ENCODE data around the gene NDUFA8.

NDUFA8 gene

GRCh38 chr9:122183501-122183900 lies 23.9 kb upstream of the NDUFA8 start:
- DNase-seq, result no peak

- no peak for DNase-seq
Measured at GRCh38 chr9:122180633-122181032, 21.1 kb upstream of the NDUFA8 start.

GRCh38 chr9:122179690-122180074 lies 20.1 kb upstream of the NDUFA8 start:
- DNase-seq, result no peak

GRCh38 chr9:122179054-122179689 lies 19.6 kb upstream of the NDUFA8 start:
- DNase-seq, result no peak

- no peak for DNase-seq
Measured at GRCh38 chr9:122176916-122177315, 17.3 kb upstream of the NDUFA8 start.

- no peak for DNase-seq
Measured at GRCh38 chr9:122173670-122174069, 14.1 kb upstream of the NDUFA8 start.

GRCh38 chr9:122172131-122172530 lies 12.6 kb upstream of the NDUFA8 start:
- no peak for DNase-seq

GRCh38 chr9:122168356-122168755 lies 8.8 kb upstream of the NDUFA8 start:
- no peak for DNase-seq

- DNase-seq, result no peak
Measured at GRCh38 chr9:122164286-122164685, 4.7 kb upstream of the NDUFA8 start.

GRCh38 chr9:122162415-122162814 lies 2.8 kb upstream of the NDUFA8 start:
- DNase-seq, result no peak

- no peak for DNase-seq
Measured at GRCh38 chr9:122159925-122160246, 307 bp upstream of the NDUFA8 start.

GRCh38 chr9:122158202-122158601 lies 1.4 kb downstream of the NDUFA8 start:
- DNase-seq, result peak; percentile 11

- DNase-seq, result no peak
Measured at GRCh38 chr9:122155796-122156195, 3.8 kb downstream of the NDUFA8 start.

GRCh38 chr9:122151267-122151828 lies 8.2 kb downstream of the NDUFA8 start:
- no peak for DNase-seq

- no peak for DNase-seq
Measured at GRCh38 chr9:122145592-122145863, 14.1 kb downstream of the NDUFA8 start.

- DNase-seq, result no peak
Measured at GRCh38 chr9:122144836-122145591, 14.6 kb downstream of the NDUFA8 start.

GRCh38 chr9:122143876-122144405 lies 15.6 kb downstream of the NDUFA8 start:
- no peak for DNase-seq

- DNase-seq, result no peak
Measured at GRCh38 chr9:122143296-122143695, 16.3 kb downstream of the NDUFA8 start.

GRCh38 chr9:122141671-122142070 lies 17.9 kb downstream of the NDUFA8 start:
- no peak for DNase-seq

- DNase-seq, result no peak
Measured at GRCh38 chr9:122140368-122141193, 19.0 kb downstream of the NDUFA8 start.

GRCh38 chr9:122138560-122139268 lies 20.9 kb downstream of the NDUFA8 start:
- no peak for DNase-seq

- DNase-seq, result no peak
Measured at GRCh38 chr9:122135529-122135859, 24.1 kb downstream of the NDUFA8 start.

Data from stimulated activated CD4-positive, alpha-beta T cell treated with anti-CD3 and anti-CD28 coated beads, Interleukin-12 subunit alpha, Interleukin-12 subunit beta, amount 100 ng/mL, for 4 hours (primary cell).